PFSK-1 (cell line): ENCODE results near the gene APOBEC3G.

Experiments
- FOXP2 ChIP-seq: optimal IDR thresholded peaks from 2 replicates; pipeline ENCODE3; 2011; ENCODE audit warnings: borderline replicate concordance, control low read depth, inconsistent platforms; ENCODE audit not compliant: insufficient read depth; ENCODE audit errors: extremely low read length, extremely low read depth
- POLR2AphosphoS5 ChIP-seq: IDR thresholded peaks from 2 replicates; pipeline ENCODE4 v1.6.1; 2012; ENCODE audit warnings: low read depth, mild to moderate bottlenecking, control low read depth, low read length, moderate library complexity
- REST ChIP-seq, 2 experiments: IDR thresholded peaks; 2 replicates each; pipeline versions ENCODE4 v1.6.1 to v1.8.0; 2011 to 2012; ENCODE audit warnings: low read depth in 2 of 2, low read length in 2 of 2, control low read depth in 1 of 2, inconsistent platforms in 1 of 2, mild to moderate bottlenecking in 1 of 2, moderate library complexity in 1 of 2; ENCODE audit not compliant: insufficient read depth in 1 of 2
- SIN3A ChIP-seq: IDR thresholded peaks from 2 replicates; pipeline ENCODE4 v1.6.1; 2012; ENCODE audit warnings: mild to moderate bottlenecking, low read length, moderate library complexity, borderline replicate concordance; ENCODE audit not compliant: insufficient read depth
- TAF1 ChIP-seq: IDR thresholded peaks from 2 replicates; pipeline ENCODE4 v1.6.1; 2012; ENCODE audit warnings: low read length, control low read depth, borderline replicate concordance; ENCODE audit not compliant: insufficient read depth

DNA sequence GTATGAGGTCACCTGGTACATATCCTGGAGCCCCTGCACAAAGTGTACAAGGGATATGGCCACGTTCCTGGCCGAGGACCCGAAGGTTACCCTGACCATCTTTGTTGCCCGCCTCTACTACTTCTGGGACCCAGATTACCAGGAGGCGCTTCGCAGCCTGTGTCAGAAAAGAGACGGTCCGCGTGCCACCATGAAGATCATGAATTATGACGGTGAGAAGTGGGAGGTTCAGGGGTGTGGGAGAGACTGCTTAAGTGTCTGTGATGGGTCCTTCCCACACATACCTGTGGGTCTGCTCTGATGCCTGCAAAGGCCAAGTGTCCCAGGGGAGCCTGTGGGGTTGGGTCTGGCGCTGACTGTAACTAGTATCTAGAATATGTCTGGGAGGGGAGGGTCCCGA is 3.9 kb downstream of the APOBEC3G start:
- TF ChIP-seq SIN3A (no peak), POLR2AphosphoS5 (no peak), REST (IDR thresholded peaks at IDR 0.05; ENCODE audit: insufficient read depth in 1 of 2, low read depth in 2 of 2, low read length in 2 of 2) (no peak), TAF1 (no peak), FOXP2 (no peak)
